GM21390 (cell line): ENCODE data around the gene KRT24.

ENCODE experiments used
- ATAC-seq: cut with Tn5 transposase; IDR thresholded peaks from one replicate; pipeline ENCODE4 v1.9.1; 2021; ENCODE audit not compliant: unreplicated experiment

Gene KRT24

GRCh38 chr17:40695874-40696472, 7.6 kb downstream of the KRT24 start:
- ATAC-seq, result no peak

GRCh38 chr17:40694584-40694983, 9.0 kb downstream of the KRT24 start:
- ATAC-seq, result no peak

- ATAC-seq, result no peak
Measured at GRCh38 chr17:40687106-40687505, 16.4 kb downstream of the KRT24 start.

GRCh38 chr17:40686192-40686591, 17.4 kb downstream of the KRT24 start:
- ATAC-seq, result no peak

GRCh38 chr17:40680998-40681397, 22.6 kb downstream of the KRT24 start:
- no peak for ATAC-seq

- no peak for ATAC-seq
Measured at GRCh38 chr17:40679523-40679907, 24.0 kb downstream of the KRT24 start.

- no peak for ATAC-seq
Measured at GRCh38 chr17:40678902-40679522, 24.5 kb downstream of the KRT24 start.

- ATAC-seq, result no peak
Measured at GRCh38 chr17:40675905-40676304, 27.6 kb downstream of the KRT24 start.

- ATAC-seq, result no peak
Measured at GRCh38 chr17:40672654-40673053, 30.9 kb downstream of the KRT24 start.

GRCh38 chr17:40671282-40671681, 32.3 kb downstream of the KRT24 start:
- no peak for ATAC-seq

- ATAC-seq, result no peak
Measured at GRCh38 chr17:40666331-40666730, 37.2 kb downstream of the KRT24 start.

- no peak for ATAC-seq
Measured at GRCh38 chr17:40664582-40665333, 38.8 kb downstream of the KRT24 start, which contains the start of gene KRT222. Gene KRT222, minus strand, starts transcription at chr17:40665177. Its CDS starts 78 bp downstream, at chr17:40665099.

GRCh38 chr17:40663252-40663651, 40.3 kb downstream of the KRT24 start:
- ATAC-seq, result no peak

GRCh38 chr17:40659911-40660310, 43.6 kb downstream of the KRT24 start:
- no peak for ATAC-seq

GRCh38 chr17:40658396-40658795, 45.2 kb downstream of the KRT24 start:
- no peak for ATAC-seq

- no peak for ATAC-seq
Measured at GRCh38 chr17:40651939-40652338, 51.6 kb downstream of the KRT24 start.

- ATAC-seq, result peak; percentile 30
Measured at GRCh38 chr17:40648384-40648968, 55.1 kb downstream of the KRT24 start.
